Midbrain (tissue), 1 donor: ENCODE measurements around the gene RXFP2.

Experiments
- DNase-seq: peaks from one replicate; lab custom pipeline; 2025; lab: John Stamatoyannopoulos, UW

RXFP2 gene

GRCh38 chr13:31767175-31767900 is 28.0 kb downstream of the RXFP2 start:
- no peak for DNase-seq

- DNase-seq, result no peak
These were observed 29.0 kb downstream of the RXFP2 start for GRCh38 chr13:31768351-31768750.

- DNase-seq, result no peak
These were observed 30.2 kb downstream of the RXFP2 start for GRCh38 chr13:31769575-31769974.

GRCh38 chr13:31772231-31772630 is 32.9 kb downstream of the RXFP2 start:
- no peak for DNase-seq

- no peak for DNase-seq
These were observed 34.2 kb downstream of the RXFP2 start for GRCh38 chr13:31773538-31773937.

- DNase-seq, result no peak
These were observed 34.9 kb downstream of the RXFP2 start for GRCh38 chr13:31774186-31774750.

- DNase-seq, result no peak
These were observed 35.8 kb downstream of the RXFP2 start for GRCh38 chr13:31775148-31775547.

- peak; percentile 29 for DNase-seq
These were observed 36.4 kb downstream of the RXFP2 start for GRCh38 chr13:31775686-31776085.

- no peak for DNase-seq
These were observed 41.7 kb downstream of the RXFP2 start for GRCh38 chr13:31781064-31781463.

- no peak for DNase-seq
These were observed 46.7 kb downstream of the RXFP2 start for GRCh38 chr13:31786011-31786410.

GRCh38 chr13:31790992-31791391 is 51.7 kb downstream of the RXFP2 start:
- DNase-seq, result no peak

GRCh38 chr13:31793246-31793645 is 53.9 kb downstream of the RXFP2 start:
- DNase-seq, result no peak

- no peak for DNase-seq
These were observed 55.1 kb downstream of the RXFP2 start for GRCh38 chr13:31794452-31794851.

- peak; percentile 50 for DNase-seq
These were observed 57.9 kb downstream of the RXFP2 start for GRCh38 chr13:31797154-31797775.

GRCh38 chr13:31798189-31798588 is 58.9 kb downstream of the RXFP2 start:
- no peak for DNase-seq

GRCh38 chr13:31801088-31801487 is 61.8 kb downstream of the RXFP2 start:
- no peak for DNase-seq

GRCh38 chr13:31803311-31803710 is 64.0 kb downstream of the RXFP2 start:
- no peak for DNase-seq

GRCh38 chr13:31805841-31806240 is 66.5 kb downstream of the RXFP2 start:
- no peak for DNase-seq

GRCh38 chr13:31807090-31807541 is 67.8 kb downstream of the RXFP2 start:
- DNase-seq, result no peak

- DNase-seq, result no peak
These were observed 75.2 kb downstream of the RXFP2 start for GRCh38 chr13:31814536-31814935.

- DNase-seq, result no peak
These were observed 76.2 kb downstream of the RXFP2 start for GRCh38 chr13:31815361-31816144.

GRCh38 chr13:31818236-31818635 is 78.9 kb downstream of the RXFP2 start:
- no peak for DNase-seq
